GM12873 (cell line): ENCODE measurements around the gene PMPCA.

ENCODE experiments used
- CTCF ChIP-seq: IDR thresholded peaks from 2 replicates; pipeline ENCODE4 v1.5.1; 2012; ENCODE audit warnings: low read depth, mild to moderate bottlenecking, moderate library complexity, low read length, control low read depth; ENCODE audit not compliant: insufficient read depth; ENCODE audit errors: missing control alignments

The PMPCA gene

GRCh38 chr9:136395345-136396218, 14.9 kb upstream of the PMPCA start:
- no peak for TF ChIP-seq CTCF

GRCh38 chr9:136396219-136396515, 14.3 kb upstream of the PMPCA start:
- no peak for TF ChIP-seq CTCF

- no peak for TF ChIP-seq CTCF
These were observed 12.8 kb upstream of the PMPCA start for GRCh38 chr9:136397643-136398042.

- TF ChIP-seq CTCF, result no peak
These were observed 12.2 kb upstream of the PMPCA start for GRCh38 chr9:136398286-136398685.

GRCh38 chr9:136399176-136400037, 11.1 kb upstream of the PMPCA start:
- no peak for TF ChIP-seq CTCF

- peak; percentile 89 for TF ChIP-seq CTCF
These were observed 10.2 kb upstream of the PMPCA start, which contains the start of gene SNAPC4 for GRCh38 chr9:136400038-136400834. TSS of gene SNAPC4 (minus strand) at chr9:136400170. CDS start at chr9:136398428, 1,742 bp downstream.
